Glutamatergic neuron (in vitro differentiated cells): ENCODE data around the gene BCL7A. TPM values are rescaled to one million over a fixed set of nuclear protein-coding genes. Genes with fewer than 3 reads are reported as not detected.
A peak's percentile ranks its signal among the peaks of the same experiment; 100 is the strongest.

Source experiments
- DNase-seq: peaks from one replicate; pipeline ENCODE4 v3.0.0; 2022
- H3K27ac Mint-ChIP-seq: one replicate; pipeline ENCODE4 v1.8.0; 2020; ENCODE audit warnings: mild to moderate bottlenecking, mixed read lengths, inconsistent platforms; ENCODE audit not compliant: unreplicated experiment
- H3K27me3 Mint-ChIP-seq: one replicate; pipeline ENCODE4 v1.8.0; 2020; ENCODE audit warnings: mild to moderate bottlenecking, moderate library complexity, mixed read lengths, inconsistent platforms; ENCODE audit not compliant: unreplicated experiment
- H3K36me3 Mint-ChIP-seq: one replicate; pipeline ENCODE4 v1.8.0; 2020; ENCODE audit warnings: mild to moderate bottlenecking, mixed read lengths, inconsistent platforms; ENCODE audit not compliant: unreplicated experiment
- H3K4me1 Mint-ChIP-seq: one replicate; pipeline ENCODE4 v1.8.0; 2020; ENCODE audit warnings: mild to moderate bottlenecking, low read depth, mixed read lengths, inconsistent platforms; ENCODE audit not compliant: unreplicated experiment
- H3K4me3 Mint-ChIP-seq: one replicate; pipeline ENCODE4 v1.8.0; 2020; ENCODE audit warnings: mild to moderate bottlenecking, mixed read lengths, inconsistent platforms; ENCODE audit not compliant: unreplicated experiment
- H3K9me3 Mint-ChIP-seq: one replicate; pipeline ENCODE4 v1.8.0; 2020; ENCODE audit warnings: mild to moderate bottlenecking, moderate library complexity, mixed read lengths, inconsistent platforms; ENCODE audit not compliant: unreplicated experiment
- CTCF ChIP-seq: fragments of 200-600 bp; sonication (generic); IDR thresholded peaks from one replicate; pipeline ENCODE4 v1.5.0; 2021; ENCODE audit not compliant: partially characterized antibody, unreplicated experiment
- total RNA-seq: library from RNA; stranded (reverse); fragmentation: NEBNext Ultra II Directional; extraction: Animal tissue kit (Norgen Biotek cat#: 25700); gene quantifications from one replicate; pipeline ENCODE4 v1.2.1, GENCODE V29; 2021; ENCODE audit not compliant: unreplicated experiment

BCL7A gene
- total RNA-seq, 1 donor from 2014 or later, result 148 TPM

GRCh38 chr12:122067548-122067947 lies 45.9 kb downstream of the BCL7A start:
- Mint-ChIP-seq H3K4me3 (no peak overlapping the region), H3K27ac (no peak overlapping the region), H3K4me1 (peaks cover 29% of the 10 kb centered on the region), H3K36me3 (no peaks in the 10 kb centered on the region), H3K9me3 (peaks cover 10% of the 10 kb centered on the region), H3K27me3 (peaks cover 10% of the 10 kb centered on the region)
- no peak for TF ChIP-seq CTCF
- no peak for DNase-seq

- H3K36me3 Mint-ChIP-seq, result no peaks in the 10 kb centered on the region
- peaks cover 29% of the 10 kb centered on the region for H3K4me1 Mint-ChIP-seq
- H3K9me3 Mint-ChIP-seq, result peaks cover 9% of the 10 kb centered on the region
- H3K27ac Mint-ChIP-seq, result no peak overlapping the region
- no peak for DNase-seq
- peaks cover 10% of the 10 kb centered on the region for H3K27me3 Mint-ChIP-seq
- no peak for TF ChIP-seq CTCF
- no peak overlapping the region for H3K4me3 Mint-ChIP-seq
Measured at GRCh38 chr12:122067966-122068365, 46.3 kb downstream of the BCL7A start.

GRCh38 chr12:122072031-122072970 lies 50.6 kb downstream of the BCL7A start:
- Mint-ChIP-seq H3K4me3 (no peak overlapping the region), H3K27ac (no peak overlapping the region), H3K9me3 (peaks cover 2% of the 10 kb centered on the region), H3K27me3 (no peaks in the 10 kb centered on the region), H3K4me1 (peaks cover 5% of the 10 kb centered on the region), H3K36me3 (no peaks in the 10 kb centered on the region)
- no peak for DNase-seq
- TF ChIP-seq CTCF, result no peak

- Mint-ChIP-seq H3K4me3 (peak overlapping the region; percentile 4), H3K4me1 (peaks cover 3% of the 10 kb centered on the region), H3K27me3 (no peaks in the 10 kb centered on the region), H3K27ac (peak overlapping the region; percentile 12), H3K36me3 (no peaks in the 10 kb centered on the region), H3K9me3 (peaks cover 2% of the 10 kb centered on the region)
- DNase-seq, result no peak
- TF ChIP-seq CTCF, result no peak
Measured at GRCh38 chr12:122073815-122074214, 52.1 kb downstream of the BCL7A start.
